Colonic mucosa (tissue), 4 donors: ENCODE measurements around the gene FDPS. TPM values are rescaled to one million over a fixed set of nuclear protein-coding genes. Genes with fewer than 3 reads are reported as not detected.
A peak's percentile ranks its signal among the peaks of the same experiment; 100 is the strongest.
"Not testable (repeated sequence)": the region's sequence is repeated elsewhere in the genome, so short reads cannot be mapped to it uniquely, and the experiment has no call there.

Source experiments
- DNase-seq: peaks from one replicate; pipeline ENCODE4 v3.0.0-alpha.2; 2020
- H3K27ac ChIP-seq: fragments of 200-600 bp; one replicate; pipeline ENCODE4 v1.8.0; 2021
- H3K27me3 ChIP-seq: fragments of 200-600 bp; one replicate; pipeline ENCODE4 v1.8.0; 2021
- H3K36me3 ChIP-seq: fragments of 200-600 bp; one replicate; pipeline ENCODE4 v1.8.0; 2021
- H3K4me1 ChIP-seq: fragments of 200-600 bp; one replicate; pipeline ENCODE4 v1.8.0; 2021; ENCODE audit warnings: mild to moderate bottlenecking
- H3K4me3 ChIP-seq: fragments of 200-600 bp; one replicate; pipeline ENCODE4 v1.8.0; 2021
- H3K9ac ChIP-seq, 2 donors: one replicate each; pipeline ENCODE4 v1.7.0; 2013; ENCODE audit warnings: control low read depth in 2 of 2, low read depth in 2 of 2, low read length in 2 of 2
- H3K9me3 ChIP-seq: fragments of 200-600 bp; one replicate; pipeline ENCODE4 v1.8.0; 2021
- intact Hi-C: fragments of 100-400 bp; cut with DNase I; formaldehyde crosslinking; loops from one replicate; pipeline ENCODE4 v1.14.1; 2022
- total RNA-seq, 2 donors: library from RNA; stranded (reverse); fragmentation: NEBNext Ultra II Directional in 1 of 2; extraction: Animal tissue kit (Norgen Biotek cat#: 25700) in 1 of 2; gene quantifications; one replicate each; pipeline ENCODE4 v1.2.1, GENCODE V29; 2021
- TF ChIP-seq, protein P1 (sequence below): fragments of 200-600 bp; IDR thresholded peaks from one replicate; pipeline ENCODE4 v1.8.0; 2022; ENCODE audit warnings: antibody characterized with exemption, mild to moderate bottlenecking
- donor health status: healthy.
- donor health status: DM: no; HTN: no; CAD: no.
- donor health status: DM: no; HTN: no; CAD: no.

The FDPS gene
- total RNA-seq, 2 donors from 2014 or later: 300 to 501 TPM

DNA sequence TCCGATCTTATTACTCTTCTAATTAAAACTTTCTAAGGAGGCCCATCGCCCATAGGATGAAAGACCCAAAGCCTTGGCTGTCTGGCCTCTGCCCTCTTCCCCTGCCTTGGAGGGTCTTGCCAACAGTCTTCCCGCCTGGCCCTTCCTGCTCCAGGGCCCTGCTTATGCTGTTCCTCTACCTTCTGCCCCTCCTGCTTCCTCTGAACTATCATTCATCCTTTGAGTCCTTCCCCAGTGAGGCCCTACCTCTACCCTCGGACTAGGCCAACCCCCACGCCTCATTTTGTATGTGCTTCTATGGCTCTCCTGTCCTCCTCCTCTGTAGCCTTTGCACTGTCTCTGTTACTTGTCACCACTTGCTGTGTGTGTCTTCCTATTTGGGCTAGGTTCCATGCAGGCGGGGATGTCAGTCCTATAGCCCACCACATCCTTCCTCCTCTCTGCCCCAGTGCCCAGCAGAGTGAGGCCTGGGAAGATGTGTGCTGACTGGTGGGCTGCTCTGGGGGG lies 17.4 kb downstream of the FDPS start:
- TF ChIP-seq, protein P1, sequence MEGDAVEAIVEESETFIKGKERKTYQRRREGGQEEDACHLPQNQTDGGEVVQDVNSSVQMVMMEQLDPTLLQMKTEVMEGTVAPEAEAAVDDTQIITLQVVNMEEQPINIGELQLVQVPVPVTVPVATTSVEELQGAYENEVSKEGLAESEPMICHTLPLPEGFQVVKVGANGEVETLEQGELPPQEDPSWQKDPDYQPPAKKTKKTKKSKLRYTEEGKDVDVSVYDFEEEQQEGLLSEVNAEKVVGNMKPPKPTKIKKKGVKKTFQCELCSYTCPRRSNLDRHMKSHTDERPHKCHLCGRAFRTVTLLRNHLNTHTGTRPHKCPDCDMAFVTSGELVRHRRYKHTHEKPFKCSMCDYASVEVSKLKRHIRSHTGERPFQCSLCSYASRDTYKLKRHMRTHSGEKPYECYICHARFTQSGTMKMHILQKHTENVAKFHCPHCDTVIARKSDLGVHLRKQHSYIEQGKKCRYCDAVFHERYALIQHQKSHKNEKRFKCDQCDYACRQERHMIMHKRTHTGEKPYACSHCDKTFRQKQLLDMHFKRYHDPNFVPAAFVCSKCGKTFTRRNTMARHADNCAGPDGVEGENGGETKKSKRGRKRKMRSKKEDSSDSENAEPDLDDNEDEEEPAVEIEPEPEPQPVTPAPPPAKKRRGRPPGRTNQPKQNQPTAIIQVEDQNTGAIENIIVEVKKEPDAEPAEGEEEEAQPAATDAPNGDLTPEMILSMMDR: no peak
- no peaks in the 10 kb centered on the region for H3K9me3 ChIP-seq
- intact Hi-C loops: no loop called here
- H3K36me3 ChIP-seq: no peaks in the 10 kb centered on the region
- H3K4me1 ChIP-seq: peaks cover 20% of the 10 kb centered on the region
- no peaks in the 10 kb centered on the region for H3K27me3 ChIP-seq
- DNase-seq: no peak
- peak overlapping the region; percentile 83 for H3K4me3 ChIP-seq
- H3K9ac ChIP-seq: peak overlapping the region in 1 of 2 donors; percentile 86
- no peak overlapping the region for H3K27ac ChIP-seq

DNA sequence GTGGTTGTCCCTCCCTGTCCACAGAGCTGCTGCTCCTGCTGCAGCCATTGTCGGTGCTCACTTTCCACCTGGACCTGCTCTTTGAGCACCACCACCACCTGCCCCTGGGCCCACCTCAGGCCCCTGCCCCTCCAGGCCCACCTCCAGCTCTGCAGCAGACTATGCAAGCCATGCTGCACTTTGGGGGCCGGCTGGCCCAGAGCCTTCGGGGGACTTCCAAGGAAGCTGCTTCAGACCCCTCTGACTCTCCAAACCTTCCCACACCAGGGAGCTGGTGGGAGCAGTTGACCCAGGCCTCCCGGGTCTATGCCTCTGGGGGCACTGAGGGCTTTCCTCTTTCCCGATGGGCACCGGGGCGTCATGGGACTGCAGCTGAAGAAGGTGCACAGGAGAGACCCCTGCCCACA lies 18.0 kb downstream of the FDPS start:
- intact Hi-C loops: no loop called here
- Histone ChIP-seq H3K27ac (no peak overlapping the region), H3K4me1 (peaks cover 15% of the 10 kb centered on the region), H3K4me3 (no peak overlapping the region), H3K36me3 (no peaks in the 10 kb centered on the region), H3K27me3 (no peaks in the 10 kb centered on the region), H3K9ac (no peak overlapping the region), H3K9me3 (no peaks in the 10 kb centered on the region)
- no peak for DNase-seq
- TF ChIP-seq, protein P1: no peak

DNA sequence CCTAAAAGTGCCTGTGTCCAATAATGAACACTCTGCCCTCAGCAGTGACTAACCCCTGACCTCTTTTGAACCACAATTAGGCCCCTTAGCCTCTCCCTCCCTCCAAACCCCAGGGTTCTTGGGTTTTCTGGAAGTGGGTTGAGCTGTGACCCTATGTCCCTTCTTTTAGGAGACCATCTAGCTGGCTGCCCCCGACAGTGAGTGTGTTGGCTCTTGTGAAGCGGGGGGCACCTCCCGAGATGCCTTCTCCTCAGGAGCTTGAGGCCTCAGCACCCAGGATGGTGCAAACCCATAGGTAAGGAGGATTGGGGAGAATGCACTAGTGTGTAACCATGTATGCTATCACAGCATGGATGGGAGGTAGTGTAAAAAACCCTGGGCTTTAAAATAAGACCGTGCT lies 19.3 kb downstream of the FDPS start:
- no peak overlapping the region for H3K9ac ChIP-seq
- H3K27me3 ChIP-seq: no peaks in the 10 kb centered on the region
- TF ChIP-seq, protein P1: no peak
- H3K27ac ChIP-seq: no peak overlapping the region
- H3K36me3 ChIP-seq: no peaks in the 10 kb centered on the region
- intact Hi-C loops: no loop called here
- DNase-seq: no peak
- H3K4me3 ChIP-seq: no peak overlapping the region
- no peaks in the 10 kb centered on the region for H3K9me3 ChIP-seq
- peaks cover 7% of the 10 kb centered on the region for H3K4me1 ChIP-seq

DNA sequence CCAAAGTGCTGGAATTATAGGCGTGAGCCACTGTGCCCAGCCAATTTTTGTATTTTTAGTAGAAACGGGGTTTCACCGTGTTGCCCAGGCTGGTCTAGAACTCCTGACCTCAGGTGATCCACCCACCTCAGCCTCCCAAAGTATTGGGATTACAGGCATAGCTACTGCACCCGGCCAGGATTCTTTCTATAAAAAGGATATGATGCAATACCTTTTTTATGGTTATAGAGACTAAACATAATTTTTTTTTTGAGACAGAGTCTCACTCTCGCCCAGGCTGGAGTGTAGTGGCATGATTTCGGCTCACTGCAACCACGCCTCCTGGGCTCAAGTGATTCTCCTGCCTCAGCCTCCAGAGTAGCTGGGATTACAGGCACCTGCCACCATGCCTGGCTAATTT lies 20.2 kb downstream of the FDPS start:
- DNase-seq, intact Hi-C loops, H3K4me1 ChIP-seq, H3K27ac ChIP-seq, H3K9me3 ChIP-seq, H3K4me3 ChIP-seq, H3K9ac ChIP-seq, H3K36me3 ChIP-seq, H3K27me3 ChIP-seq: not testable (repeated sequence)

DNA sequence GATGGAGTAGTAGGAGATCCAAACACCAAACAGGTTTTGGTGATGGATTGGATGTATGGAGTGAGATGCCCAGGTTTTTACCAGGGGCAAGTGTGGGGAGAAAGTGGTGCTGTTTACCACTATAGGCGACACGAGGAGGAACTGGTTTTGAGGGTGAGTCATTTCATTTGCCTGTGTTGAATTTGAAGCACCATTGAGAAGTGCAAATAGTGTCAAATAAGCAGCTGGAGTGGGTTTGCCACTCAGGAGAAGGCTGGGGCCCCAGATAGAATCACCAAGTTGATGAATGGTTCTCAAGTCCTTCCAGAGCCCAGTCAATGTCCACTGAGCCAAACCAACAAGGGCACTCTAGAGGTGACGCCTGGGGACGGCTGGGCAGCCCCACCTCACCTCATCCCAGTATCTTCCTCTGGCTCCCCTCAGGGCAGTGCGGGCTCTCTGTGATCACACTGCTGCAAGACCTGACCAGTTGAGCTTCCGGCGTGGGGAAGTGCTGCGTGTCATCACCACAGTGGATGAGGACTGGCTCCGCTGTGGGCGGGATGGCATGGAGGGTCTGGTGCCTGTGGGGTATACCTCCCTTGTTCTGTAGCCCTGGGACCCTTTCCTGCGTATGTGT lies 21.4 kb downstream of the FDPS start:
- DNase-seq: no peak
- intact Hi-C loops: no loop called here
- Histone ChIP-seq H3K4me1 (peaks cover 7% of the 10 kb centered on the region), H3K27ac (no peak overlapping the region), H3K9me3 (no peaks in the 10 kb centered on the region), H3K27me3 (no peaks in the 10 kb centered on the region), H3K9ac (no peak overlapping the region), H3K4me3 (no peak overlapping the region), H3K36me3 (no peaks in the 10 kb centered on the region)
- TF ChIP-seq, protein P1: no peak

DNA sequence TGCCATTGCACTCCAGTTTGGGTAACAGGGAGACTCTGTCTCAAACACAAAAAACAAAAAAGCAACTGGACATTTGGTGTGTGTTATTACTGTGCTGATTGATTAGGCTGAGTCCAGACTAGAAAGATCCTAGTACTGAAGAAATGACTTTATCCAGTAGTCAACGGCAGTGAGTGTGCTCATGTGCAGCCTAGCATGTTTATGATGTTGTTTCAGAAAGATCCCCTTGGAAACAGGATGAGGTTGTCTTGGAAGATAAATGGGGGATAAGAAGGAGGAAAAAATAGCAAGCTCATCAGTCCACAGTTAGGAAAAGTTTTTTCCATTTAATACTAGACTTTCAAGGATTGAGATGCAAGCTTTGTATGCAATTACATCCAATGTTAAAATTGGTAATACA lies 26.3 kb downstream of the FDPS start:
- intact Hi-C loops: no loop called here
- H3K27me3 ChIP-seq: no peaks in the 10 kb centered on the region
- no peak overlapping the region for H3K4me3 ChIP-seq
- TF ChIP-seq, protein P1: no peak
- DNase-seq: no peak
- H3K9ac ChIP-seq: no peak overlapping the region
- H3K4me1 ChIP-seq: no peaks in the 10 kb centered on the region
- no peaks in the 10 kb centered on the region for H3K9me3 ChIP-seq
- H3K27ac ChIP-seq: no peak overlapping the region
- H3K36me3 ChIP-seq: no peaks in the 10 kb centered on the region
